Liver (tissue), 9 donors: Measurements from ENCODE around the gene LAT. TPM values are rescaled to one million over a fixed set of nuclear protein-coding genes. Genes with fewer than 3 reads are reported as not detected.

ENCODE experiments used
- DNase-seq: peaks from one replicate; pipeline ENCODE4 v3.0.0-alpha.2; 2017; ENCODE audit warnings: low spot score
- H3K27ac ChIP-seq, 2 donors: one replicate each; pipeline ENCODE4 v1.7.0; 2013; ENCODE audit warnings: inconsistent platforms in 2 of 2, low read length in 2 of 2, control low read depth in 1 of 2, low read depth in 1 of 2, mild to moderate bottlenecking in 1 of 2
- H3K27me3 ChIP-seq, 4 donors: one replicate each; pipeline versions ENCODE4 v1.6.1 to v1.7.0; 2013; ENCODE audit warnings: low read length in 3 of 4, inconsistent platforms in 1 of 4, mild to moderate bottlenecking in 1 of 4, moderate library complexity in 1 of 4; ENCODE audit not compliant: control insufficient read depth in 4 of 4, insufficient read depth in 4 of 4
- H3K36me3 ChIP-seq, 4 donors: one replicate each; pipeline versions ENCODE4 v1.6.1 to v1.7.0; 2013; ENCODE audit warnings: low read length in 3 of 4, mild to moderate bottlenecking in 3 of 4, low read depth in 1 of 4, moderate library complexity in 1 of 4; ENCODE audit not compliant: control insufficient read depth in 4 of 4, insufficient read depth in 3 of 4
- H3K4me1 ChIP-seq, 4 donors: one replicate each; pipeline versions ENCODE4 v1.6.1 to v1.7.0; 2013; ENCODE audit warnings: low read length in 3 of 4, mild to moderate bottlenecking in 3 of 4, moderate library complexity in 1 of 4; ENCODE audit not compliant: control insufficient read depth in 4 of 4, insufficient read depth in 4 of 4
- H3K4me3 ChIP-seq, 3 donors: one replicate each; pipeline versions ENCODE4 v1.6.1 to v1.7.0; 2013; ENCODE audit warnings: low read length in 3 of 3, control low read depth in 1 of 3, low read depth in 1 of 3, mild to moderate bottlenecking in 1 of 3
- H3K9ac ChIP-seq, 2 donors: one replicate each; pipeline ENCODE4 v1.7.0; 2013; ENCODE audit warnings: low read length in 2 of 2, mild to moderate bottlenecking in 2 of 2, moderate library complexity in 2 of 2, control low read depth in 1 of 2, low read depth in 1 of 2
- H3K9me3 ChIP-seq, 4 donors: one replicate each; pipeline versions ENCODE4 v1.6.1 to v1.7.0; 2013; ENCODE audit warnings: low read length in 3 of 4; ENCODE audit not compliant: control insufficient read depth in 4 of 4
- EGR1 ChIP-seq, 2 donors: IDR thresholded peaks; 2 replicates each; pipeline ENCODE4 v1.6.1; 2016 to 2018; ENCODE audit warnings: antibody characterized with exemption in 2 of 2, low read depth in 2 of 2
- FOXA1 ChIP-seq: IDR thresholded peaks from 2 replicates; pipeline ENCODE4 v1.6.1; 2016; ENCODE audit warnings: antibody characterized with exemption
- FOXA2 ChIP-seq: IDR thresholded peaks from 2 replicates; pipeline ENCODE4 v1.6.1; 2016; ENCODE audit warnings: antibody characterized with exemption
- GABPA ChIP-seq, 2 donors: IDR thresholded peaks in 1 of 2; conservative IDR thresholded peaks in 1 of 2; 2 replicates each; pipeline ENCODE4 v1.6.1; 2016; ENCODE audit warnings: antibody characterized with exemption in 2 of 2, mild to moderate bottlenecking in 1 of 2, moderate library complexity in 1 of 2
- HNF4A ChIP-seq, 2 donors: conservative IDR thresholded peaks; 2 replicates each; pipeline ENCODE4 v1.6.1; 2016; ENCODE audit warnings: antibody characterized with exemption in 2 of 2, mild to moderate bottlenecking in 2 of 2
- HNF4G ChIP-seq: IDR thresholded peaks from 2 replicates; pipeline ENCODE4 v1.6.1; 2016; ENCODE audit warnings: antibody characterized with exemption
- JUND ChIP-seq, 2 donors: IDR thresholded peaks; 2 replicates each; pipeline ENCODE4 v1.6.1; 2016; ENCODE audit warnings: antibody characterized with exemption in 2 of 2
- NR2F2 ChIP-seq: IDR thresholded peaks from 2 replicates; pipeline ENCODE4 v1.6.1; 2016; ENCODE audit warnings: antibody characterized with exemption
- RAD21 ChIP-seq, 2 donors: IDR thresholded peaks; 2 replicates each; pipeline ENCODE4 v1.6.1; 2016; ENCODE audit warnings: antibody characterized with exemption in 2 of 2, mild to moderate bottlenecking in 2 of 2
- RXRA ChIP-seq, 2 donors: IDR thresholded peaks; 2 replicates each; pipeline ENCODE4 v1.6.1; 2017 to 2018; ENCODE audit warnings: antibody characterized with exemption in 2 of 2, mild to moderate bottlenecking in 1 of 2
- SP1 ChIP-seq: IDR thresholded peaks from 2 replicates; pipeline ENCODE4 v1.6.1; 2018; ENCODE audit warnings: antibody characterized with exemption, mild to moderate bottlenecking
- TAF1 ChIP-seq: conservative IDR thresholded peaks from 2 replicates; pipeline ENCODE4 v1.6.1; 2016; ENCODE audit warnings: antibody characterized with exemption, mild to moderate bottlenecking
- YY1 ChIP-seq: IDR thresholded peaks from 2 replicates; pipeline ENCODE4 v1.6.1; 2016; ENCODE audit warnings: antibody characterized with exemption, mild to moderate bottlenecking
- WGBS: extraction: QIAGEN DNeasy Blood & Tissue Kit; methylation state at CpG from one replicate; pipeline ENCODE4 v1.1.7; 2013; 5-methylcytosine and 5-hydroxymethylcytosine counted together
- polyA plus RNA-seq, 2 donors: library from polyadenylated mRNA; stranded (reverse) in 1 of 2; unstranded in 1 of 2; fragments of 200-250 nt in 1 of 2; fragments of >200 nt in 1 of 2; fragmentation: Nextera tagmentation in 1 of 2; extraction: Ambion mirVana in 1 of 2; gene quantifications; one replicate each; pipeline versions ENCODE4 v1.2.1 to v1.2.3, GENCODE V29; 2013 to 2015
- total RNA-seq, 2 donors: library from RNA; depleted of rRNA; stranded (reverse); fragments of >200 nt; gene quantifications; one replicate each; pipeline ENCODE4 v1.2.3, GENCODE V29; 2014
- TF ChIP-seq, protein P1 (sequence below): fragments of 150-350 bp; IDR thresholded peaks from 2 replicates; pipeline ENCODE4 v1.5.1; 2017; ENCODE audit warnings: improper control_type of control experiment, low read depth, low read length; ENCODE audit not compliant: missing input control
- TF ChIP-seq, protein P2 (sequence below): IDR thresholded peaks from 2 replicates; pipeline ENCODE4 v1.6.1; 2016; ENCODE audit warnings: antibody characterized with exemption, mild to moderate bottlenecking
- TF ChIP-seq, protein P3 (sequence below): IDR thresholded peaks from 2 replicates; pipeline ENCODE4 v1.6.1; 2016; ENCODE audit warnings: antibody characterized with exemption
- TF ChIP-seq, protein P4 (sequence below): IDR thresholded peaks from 2 replicates; pipeline ENCODE4 v1.6.1; 2016; ENCODE audit warnings: antibody characterized with exemption
- TF ChIP-seq, protein P5 (sequence below): IDR thresholded peaks from 2 replicates; pipeline ENCODE4 v1.6.1; 2016; ENCODE audit warnings: antibody characterized with exemption
- donor health status: healthy.
- donor health status: healthy.
- donor health status: healthy.
- donor health status: healthy.
- donor health status: healthy.

The LAT gene
- total and polyA plus RNA-seq, 4 donors = 1.3 to 2.3 (median 1.6) TPM

DNA sequence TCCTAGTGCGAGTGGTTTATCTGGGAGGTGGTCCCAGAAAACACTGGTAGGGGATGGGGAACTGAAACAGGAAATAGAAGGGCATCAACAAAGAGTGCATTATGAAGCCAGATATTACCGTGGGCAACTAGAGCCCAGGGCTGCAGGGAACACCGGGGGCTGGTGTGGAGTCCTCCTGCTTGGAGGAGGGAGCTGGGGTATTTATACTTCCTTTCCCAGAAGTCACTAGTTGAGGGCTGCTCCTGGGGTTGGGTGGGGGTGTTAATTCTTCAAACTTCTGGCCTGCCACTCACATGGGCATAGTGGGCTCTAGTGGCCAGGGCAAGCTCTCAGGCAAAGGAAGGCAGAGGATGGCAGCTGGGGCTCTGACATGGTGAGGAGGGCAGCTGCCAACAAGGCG is 14.7 kb downstream of the LAT start:
- H3K4me1 ChIP-seq = no peaks in the 10 kb centered on the region

DNA sequence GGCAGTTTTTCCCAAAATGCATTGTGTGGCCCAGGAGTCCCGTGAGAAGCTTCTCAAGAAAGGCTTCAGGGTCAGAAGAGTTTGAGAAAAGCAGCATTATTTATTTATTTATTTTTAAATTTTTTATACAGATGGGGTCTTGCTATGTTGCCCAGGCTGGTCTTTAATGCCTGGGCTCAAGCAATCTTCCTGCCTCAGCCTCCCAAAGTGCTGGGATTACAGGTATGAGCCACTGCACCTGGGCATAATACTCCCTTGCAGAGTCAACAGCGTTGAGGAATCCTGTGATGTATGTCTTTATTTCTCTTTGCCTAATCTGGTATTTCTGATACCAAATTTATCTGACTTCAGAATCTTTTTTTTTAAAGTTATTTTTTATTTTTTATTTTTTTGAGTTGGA is 15.2 kb downstream of the LAT start:
- WGBS = 95% methylated on average over 2 of the region's 2 CpGs
- DNase-seq = no peak
- Histone ChIP-seq H3K9ac (no peak overlapping the region), H3K9me3 (no peaks in the 10 kb centered on the region), H3K4me1 (no peaks in the 10 kb centered on the region), H3K4me3 (no peak overlapping the region), H3K27me3 (no peaks in the 10 kb centered on the region), H3K27ac (no peak overlapping the region), H3K36me3 (no peaks in the 10 kb centered on the region)
- TF ChIP-seq YY1 (no peak), FOXA1 (no peak), HNF4A (conservative IDR thresholded peaks at IDR 0.05) (no peak), RXRA (IDR thresholded peaks at IDR 0.05) (no peak), JUND (IDR thresholded peaks at IDR 0.05) (no peak), HNF4G (no peak), TAF1 (no peak), RAD21 (IDR thresholded peaks at IDR 0.05) (no peak), FOXA2 (no peak), NR2F2 (no peak), EGR1 (IDR thresholded peaks at IDR 0.05; ENCODE audit: low read depth in 2 of 2) (no peak), GABPA (IDR thresholded peaks at IDR 0.05 in 1 of 2, conservative IDR thresholded peaks at IDR 0.05 in 1 of 2) (no peak)
- TF ChIP-seq, protein P1, sequence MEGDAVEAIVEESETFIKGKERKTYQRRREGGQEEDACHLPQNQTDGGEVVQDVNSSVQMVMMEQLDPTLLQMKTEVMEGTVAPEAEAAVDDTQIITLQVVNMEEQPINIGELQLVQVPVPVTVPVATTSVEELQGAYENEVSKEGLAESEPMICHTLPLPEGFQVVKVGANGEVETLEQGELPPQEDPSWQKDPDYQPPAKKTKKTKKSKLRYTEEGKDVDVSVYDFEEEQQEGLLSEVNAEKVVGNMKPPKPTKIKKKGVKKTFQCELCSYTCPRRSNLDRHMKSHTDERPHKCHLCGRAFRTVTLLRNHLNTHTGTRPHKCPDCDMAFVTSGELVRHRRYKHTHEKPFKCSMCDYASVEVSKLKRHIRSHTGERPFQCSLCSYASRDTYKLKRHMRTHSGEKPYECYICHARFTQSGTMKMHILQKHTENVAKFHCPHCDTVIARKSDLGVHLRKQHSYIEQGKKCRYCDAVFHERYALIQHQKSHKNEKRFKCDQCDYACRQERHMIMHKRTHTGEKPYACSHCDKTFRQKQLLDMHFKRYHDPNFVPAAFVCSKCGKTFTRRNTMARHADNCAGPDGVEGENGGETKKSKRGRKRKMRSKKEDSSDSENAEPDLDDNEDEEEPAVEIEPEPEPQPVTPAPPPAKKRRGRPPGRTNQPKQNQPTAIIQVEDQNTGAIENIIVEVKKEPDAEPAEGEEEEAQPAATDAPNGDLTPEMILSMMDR = no peak
- TF ChIP-seq, protein P2, sequence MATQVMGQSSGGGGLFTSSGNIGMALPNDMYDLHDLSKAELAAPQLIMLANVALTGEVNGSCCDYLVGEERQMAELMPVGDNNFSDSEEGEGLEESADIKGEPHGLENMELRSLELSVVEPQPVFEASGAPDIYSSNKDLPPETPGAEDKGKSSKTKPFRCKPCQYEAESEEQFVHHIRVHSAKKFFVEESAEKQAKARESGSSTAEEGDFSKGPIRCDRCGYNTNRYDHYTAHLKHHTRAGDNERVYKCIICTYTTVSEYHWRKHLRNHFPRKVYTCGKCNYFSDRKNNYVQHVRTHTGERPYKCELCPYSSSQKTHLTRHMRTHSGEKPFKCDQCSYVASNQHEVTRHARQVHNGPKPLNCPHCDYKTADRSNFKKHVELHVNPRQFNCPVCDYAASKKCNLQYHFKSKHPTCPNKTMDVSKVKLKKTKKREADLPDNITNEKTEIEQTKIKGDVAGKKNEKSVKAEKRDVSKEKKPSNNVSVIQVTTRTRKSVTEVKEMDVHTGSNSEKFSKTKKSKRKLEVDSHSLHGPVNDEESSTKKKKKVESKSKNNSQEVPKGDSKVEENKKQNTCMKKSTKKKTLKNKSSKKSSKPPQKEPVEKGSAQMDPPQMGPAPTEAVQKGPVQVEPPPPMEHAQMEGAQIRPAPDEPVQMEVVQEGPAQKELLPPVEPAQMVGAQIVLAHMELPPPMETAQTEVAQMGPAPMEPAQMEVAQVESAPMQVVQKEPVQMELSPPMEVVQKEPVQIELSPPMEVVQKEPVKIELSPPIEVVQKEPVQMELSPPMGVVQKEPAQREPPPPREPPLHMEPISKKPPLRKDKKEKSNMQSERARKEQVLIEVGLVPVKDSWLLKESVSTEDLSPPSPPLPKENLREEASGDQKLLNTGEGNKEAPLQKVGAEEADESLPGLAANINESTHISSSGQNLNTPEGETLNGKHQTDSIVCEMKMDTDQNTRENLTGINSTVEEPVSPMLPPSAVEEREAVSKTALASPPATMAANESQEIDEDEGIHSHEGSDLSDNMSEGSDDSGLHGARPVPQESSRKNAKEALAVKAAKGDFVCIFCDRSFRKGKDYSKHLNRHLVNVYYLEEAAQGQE = no peak
- TF ChIP-seq, protein P3, sequence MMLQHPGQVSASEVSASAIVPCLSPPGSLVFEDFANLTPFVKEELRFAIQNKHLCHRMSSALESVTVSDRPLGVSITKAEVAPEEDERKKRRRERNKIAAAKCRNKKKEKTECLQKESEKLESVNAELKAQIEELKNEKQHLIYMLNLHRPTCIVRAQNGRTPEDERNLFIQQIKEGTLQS = no peak
- TF ChIP-seq, protein P4, sequence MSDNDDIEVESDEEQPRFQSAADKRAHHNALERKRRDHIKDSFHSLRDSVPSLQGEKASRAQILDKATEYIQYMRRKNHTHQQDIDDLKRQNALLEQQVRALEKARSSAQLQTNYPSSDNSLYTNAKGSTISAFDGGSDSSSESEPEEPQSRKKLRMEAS = no peak

More for the DNA sequence above, 14.7 kb downstream of the LAT start:
- Histone ChIP-seq H3K4me3 (no peak overlapping the region), H3K9ac (no peak overlapping the region), H3K36me3 (no peaks in the 10 kb centered on the region), H3K27me3 (no peaks in the 10 kb centered on the region), H3K9me3 (no peaks in the 10 kb centered on the region), H3K27ac (no peak overlapping the region)
- WGBS = 78% methylated on average over 4 of the region's 4 CpGs
- TF ChIP-seq, protein P5, sequence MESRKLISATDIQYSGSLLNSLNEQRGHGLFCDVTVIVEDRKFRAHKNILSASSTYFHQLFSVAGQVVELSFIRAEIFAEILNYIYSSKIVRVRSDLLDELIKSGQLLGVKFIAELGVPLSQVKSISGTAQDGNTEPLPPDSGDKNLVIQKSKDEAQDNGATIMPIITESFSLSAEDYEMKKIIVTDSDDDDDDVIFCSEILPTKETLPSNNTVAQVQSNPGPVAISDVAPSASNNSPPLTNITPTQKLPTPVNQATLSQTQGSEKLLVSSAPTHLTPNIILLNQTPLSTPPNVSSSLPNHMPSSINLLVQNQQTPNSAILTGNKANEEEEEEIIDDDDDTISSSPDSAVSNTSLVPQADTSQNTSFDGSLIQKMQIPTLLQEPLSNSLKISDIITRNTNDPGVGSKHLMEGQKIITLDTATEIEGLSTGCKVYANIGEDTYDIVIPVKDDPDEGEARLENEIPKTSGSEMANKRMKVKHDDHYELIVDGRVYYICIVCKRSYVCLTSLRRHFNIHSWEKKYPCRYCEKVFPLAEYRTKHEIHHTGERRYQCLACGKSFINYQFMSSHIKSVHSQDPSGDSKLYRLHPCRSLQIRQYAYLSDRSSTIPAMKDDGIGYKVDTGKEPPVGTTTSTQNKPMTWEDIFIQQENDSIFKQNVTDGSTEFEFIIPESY = no peak
- TF ChIP-seq, protein P2 = no peak
- TF ChIP-seq, protein P3 = no peak
- TF ChIP-seq RAD21 (IDR thresholded peaks at IDR 0.05) = no peak
- no peak for TF ChIP-seq FOXA1
- TF ChIP-seq SP1 = no peak
- no peak for TF ChIP-seq YY1
- no peak for TF ChIP-seq RXRA (IDR thresholded peaks at IDR 0.05)
- DNase-seq = no peak
